Progenitor cell of endocrine pancreas (in vitro differentiated cells): ENCODE data around the gene PITPNM2. TPM values are rescaled to one million over a fixed set of nuclear protein-coding genes. Genes with fewer than 3 reads are reported as not detected.

Experiments used
- total RNA-seq: library from RNA; stranded (reverse); gene quantifications from 2 replicates; pipeline ENCODE4 v1.2.1, GENCODE V29; 2021

Gene PITPNM2
- total RNA-seq, 1 donor from 2014 or later, result 2.1 TPM

Other genes starting within 250 kb of the PITPNM2 start
- gene ABCB9, start 184.6 kb downstream of the PITPNM2 start, total RNA-seq, result 10.4 and 10.5 TPM in 2 replicates
- gene OGFOD2, start 175.8 kb downstream of the PITPNM2 start, total RNA-seq, result 16.1 and 16.8 TPM in 2 replicates
- 122 and 127 TPM in 2 replicates for gene ARL6IP4, start 170.4 kb downstream of the PITPNM2 start, total RNA-seq
- 36.7 and 39.3 TPM in 2 replicates for gene MPHOSPH9, start 82.1 kb upstream of the PITPNM2 start, total RNA-seq
- 15.1 and 16.3 TPM in 2 replicates for gene MTRFR, start 82.3 kb upstream of the PITPNM2 start, total RNA-seq
- 182 and 184 TPM in 2 replicates for gene CDK2AP1, start 120.8 kb upstream of the PITPNM2 start, total RNA-seq
- gene SBNO1, start 213.8 kb upstream of the PITPNM2 start, total RNA-seq, result 45.7 and 46.9 TPM in 2 replicates
- gene KMT5A, start 233.0 kb upstream of the PITPNM2 start, total RNA-seq, result 42.4 and 48.9 TPM in 2 replicates